Chondrocyte (in vitro differentiated cells): ENCODE results near the gene COMMD1. TPM values are rescaled to one million over a fixed set of nuclear protein-coding genes. Genes with fewer than 3 reads are reported as not detected.

Source experiments
- DNase-seq: peaks from one replicate; pipeline ENCODE4 v3.0.0; 2021; ENCODE audit warnings: mixed read lengths, low spot score
- H3K27ac Mint-ChIP-seq: one replicate; pipeline ENCODE4 v1.8.0; 2021; ENCODE audit warnings: mild to moderate bottlenecking, moderate library complexity, mixed read lengths; ENCODE audit not compliant: unreplicated experiment
- H3K27me3 Mint-ChIP-seq: 2 replicates; pipeline ENCODE4 v1.8.0; 2021; ENCODE audit warnings: low read depth, mixed read lengths
- H3K36me3 Mint-ChIP-seq: 2 replicates; pipeline ENCODE4 v1.8.0; 2021; ENCODE audit warnings: low read depth, mixed read lengths
- H3K4me1 Mint-ChIP-seq: 2 replicates; pipeline ENCODE4 v1.8.0; 2021; ENCODE audit warnings: low read depth, mild to moderate bottlenecking, mixed read lengths
- H3K4me3 Mint-ChIP-seq: one replicate; pipeline ENCODE4 v1.8.0; 2021; ENCODE audit warnings: mild to moderate bottlenecking, moderate library complexity, mixed read lengths; ENCODE audit not compliant: unreplicated experiment
- H3K9me3 Mint-ChIP-seq: 2 replicates; pipeline ENCODE4 v1.8.0; 2021; ENCODE audit warnings: low read depth, mixed read lengths
- total RNA-seq: library from RNA; stranded (reverse); gene quantifications from 3 replicates; pipeline ENCODE4 v1.2.1, GENCODE V29; 2021
- TF ChIP-seq, protein P1 (sequence below): fragments of 200-600 bp; sonication (generic); IDR thresholded peaks from 2 replicates; pipeline ENCODE4 v1.5.0; 2021; ENCODE audit warnings: antibody characterized with exemption, mild to moderate bottlenecking, moderate library complexity

Gene COMMD1
- total RNA-seq, 1 donor from 2014 or later: 37.0 TPM

DNA sequence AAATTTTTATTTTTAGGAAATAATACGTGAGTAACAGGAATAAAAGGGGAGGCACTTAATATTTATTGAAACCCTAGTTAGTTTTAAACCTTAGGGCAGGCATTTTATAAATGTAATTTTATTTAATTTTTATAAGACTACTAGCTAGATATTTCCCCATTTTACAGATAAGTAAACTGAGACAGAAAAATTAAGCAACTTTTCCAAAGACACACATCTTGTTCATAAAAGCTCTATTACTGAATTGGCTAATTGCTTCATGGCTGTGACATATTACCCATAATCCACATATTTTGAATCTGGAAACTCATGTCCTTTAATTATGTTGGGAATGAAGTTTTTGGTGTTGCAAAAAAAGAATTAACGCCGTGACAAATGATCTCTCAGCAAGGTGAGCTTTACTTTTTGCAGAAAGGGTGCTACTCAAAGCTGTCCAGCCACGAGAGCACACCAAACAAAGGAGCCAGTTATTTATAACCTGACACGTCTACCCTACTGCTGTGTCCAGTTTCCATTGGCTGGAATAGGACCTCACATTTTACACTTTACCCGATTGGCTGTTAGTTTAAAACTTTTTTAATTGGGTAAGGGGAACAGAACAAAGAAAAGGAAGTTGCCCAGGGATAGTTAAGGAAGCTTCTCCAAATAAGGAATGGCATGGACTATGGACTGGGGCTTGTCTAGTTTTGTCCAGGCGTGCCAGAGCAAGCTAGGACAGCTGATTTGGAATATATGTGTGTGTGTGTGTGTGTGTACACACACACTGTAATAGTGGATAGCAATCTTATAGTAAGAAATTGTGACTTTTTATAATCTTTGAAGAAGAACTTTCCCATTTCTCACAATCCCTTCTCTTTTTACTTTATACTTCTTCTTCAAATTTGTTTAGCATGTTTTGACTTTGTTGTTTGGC lies 54.2 kb downstream of the COMMD1 start:
- Mint-ChIP-seq H3K9me3 (peaks cover 14% of the 10 kb centered on the region), H3K36me3 (peaks cover 2% of the 10 kb centered on the region), H3K4me3 (no peak overlapping the region), H3K4me1 (peaks cover 29% of the 10 kb centered on the region), H3K27me3 (no peaks in the 10 kb centered on the region), H3K27ac (peak overlapping the region; percentile 8)
- TF ChIP-seq, protein P1, sequence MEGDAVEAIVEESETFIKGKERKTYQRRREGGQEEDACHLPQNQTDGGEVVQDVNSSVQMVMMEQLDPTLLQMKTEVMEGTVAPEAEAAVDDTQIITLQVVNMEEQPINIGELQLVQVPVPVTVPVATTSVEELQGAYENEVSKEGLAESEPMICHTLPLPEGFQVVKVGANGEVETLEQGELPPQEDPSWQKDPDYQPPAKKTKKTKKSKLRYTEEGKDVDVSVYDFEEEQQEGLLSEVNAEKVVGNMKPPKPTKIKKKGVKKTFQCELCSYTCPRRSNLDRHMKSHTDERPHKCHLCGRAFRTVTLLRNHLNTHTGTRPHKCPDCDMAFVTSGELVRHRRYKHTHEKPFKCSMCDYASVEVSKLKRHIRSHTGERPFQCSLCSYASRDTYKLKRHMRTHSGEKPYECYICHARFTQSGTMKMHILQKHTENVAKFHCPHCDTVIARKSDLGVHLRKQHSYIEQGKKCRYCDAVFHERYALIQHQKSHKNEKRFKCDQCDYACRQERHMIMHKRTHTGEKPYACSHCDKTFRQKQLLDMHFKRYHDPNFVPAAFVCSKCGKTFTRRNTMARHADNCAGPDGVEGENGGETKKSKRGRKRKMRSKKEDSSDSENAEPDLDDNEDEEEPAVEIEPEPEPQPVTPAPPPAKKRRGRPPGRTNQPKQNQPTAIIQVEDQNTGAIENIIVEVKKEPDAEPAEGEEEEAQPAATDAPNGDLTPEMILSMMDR: no peak
- no peak for DNase-seq

DNA sequence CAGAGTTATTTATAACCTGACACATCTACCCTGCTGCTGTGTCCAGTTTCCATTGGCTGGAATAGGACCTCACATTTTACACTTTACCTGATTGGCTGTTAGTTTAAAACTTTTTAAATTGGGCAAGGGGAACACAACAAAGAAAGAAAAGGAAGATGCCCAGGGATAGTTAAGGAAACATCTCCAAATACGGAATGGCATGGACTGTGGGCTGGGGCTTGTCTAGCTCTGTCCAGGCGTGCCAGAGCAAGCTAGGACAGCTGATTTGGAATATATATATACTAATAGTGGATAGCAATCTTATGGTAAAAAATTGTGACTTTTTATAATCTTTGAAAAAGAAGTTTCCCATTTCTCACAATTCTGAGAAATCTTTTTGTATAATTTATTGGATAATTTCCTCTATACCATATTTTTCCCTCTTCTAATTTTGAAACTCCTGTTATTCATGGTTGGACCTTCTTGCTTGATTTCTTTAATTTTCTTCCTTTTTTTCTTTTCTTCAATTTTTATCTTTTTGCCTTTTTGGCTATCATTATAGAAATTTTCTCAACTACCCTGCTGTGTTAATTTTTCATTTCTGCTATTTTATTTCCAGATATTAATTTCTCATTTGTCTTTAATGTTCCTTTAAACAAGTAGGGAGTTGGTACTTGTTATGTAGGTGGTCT lies 55.9 kb downstream of the COMMD1 start:
- DNase-seq: no peak
- H3K4me1 Mint-ChIP-seq: peaks cover 29% of the 10 kb centered on the region
- H3K4me3 Mint-ChIP-seq: no peak overlapping the region
- H3K36me3 Mint-ChIP-seq: peaks cover 2% of the 10 kb centered on the region
- H3K27me3 Mint-ChIP-seq: no peaks in the 10 kb centered on the region
- no peak overlapping the region for H3K27ac Mint-ChIP-seq
- peaks cover 14% of the 10 kb centered on the region for H3K9me3 Mint-ChIP-seq
- TF ChIP-seq, protein P1: no peak

DNA sequence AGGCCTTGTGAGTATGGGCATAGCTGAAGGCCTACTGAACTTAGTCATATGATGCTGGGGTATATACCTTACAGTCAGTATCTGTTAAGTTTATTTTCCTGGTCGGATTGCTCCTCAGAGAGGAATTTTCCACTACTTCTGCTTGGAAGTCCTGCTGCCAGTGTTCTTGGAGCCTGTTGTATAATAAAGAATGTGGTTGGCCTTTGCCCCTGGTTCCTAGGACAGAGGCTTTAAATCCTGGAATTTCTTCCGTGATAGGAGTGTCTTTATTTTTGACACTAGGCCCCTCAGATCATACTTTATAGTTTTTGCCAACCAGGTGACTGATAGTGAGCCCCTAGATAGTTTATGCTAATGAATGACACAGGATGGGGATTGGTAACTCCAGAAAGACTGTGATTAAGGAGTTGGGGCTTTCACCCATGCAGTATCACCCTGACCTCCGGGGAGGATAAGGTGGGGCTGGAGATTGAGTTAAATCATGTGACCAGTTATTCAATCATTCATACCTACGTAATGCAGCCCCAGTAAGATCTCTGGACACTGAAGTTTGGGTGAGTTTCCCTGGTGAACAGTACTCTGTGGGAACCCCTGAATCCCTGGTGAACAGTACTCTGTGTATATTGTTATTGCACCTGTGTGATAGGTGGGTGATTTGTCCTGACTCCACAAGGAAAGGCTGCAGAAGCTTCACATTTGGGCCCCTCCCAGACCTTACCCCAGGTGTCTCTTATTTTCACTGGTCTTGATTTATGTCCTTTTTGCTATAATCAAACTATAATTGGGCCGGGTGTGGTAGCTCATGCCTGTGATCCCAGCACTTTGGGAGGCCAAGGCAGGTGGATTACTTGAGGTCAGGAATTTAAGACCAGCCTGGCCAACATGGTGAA lies 56.9 kb downstream of the COMMD1 start:
- no peak for DNase-seq
- no peaks in the 10 kb centered on the region for H3K27me3 Mint-ChIP-seq
- H3K4me1 Mint-ChIP-seq: peaks cover 36% of the 10 kb centered on the region
- peak overlapping the region; percentile 20 for H3K27ac Mint-ChIP-seq
- H3K9me3 Mint-ChIP-seq: peaks cover 14% of the 10 kb centered on the region
- TF ChIP-seq, protein P1: no peak
- H3K36me3 Mint-ChIP-seq: peaks cover 2% of the 10 kb centered on the region
- no peak overlapping the region for H3K4me3 Mint-ChIP-seq

DNA sequence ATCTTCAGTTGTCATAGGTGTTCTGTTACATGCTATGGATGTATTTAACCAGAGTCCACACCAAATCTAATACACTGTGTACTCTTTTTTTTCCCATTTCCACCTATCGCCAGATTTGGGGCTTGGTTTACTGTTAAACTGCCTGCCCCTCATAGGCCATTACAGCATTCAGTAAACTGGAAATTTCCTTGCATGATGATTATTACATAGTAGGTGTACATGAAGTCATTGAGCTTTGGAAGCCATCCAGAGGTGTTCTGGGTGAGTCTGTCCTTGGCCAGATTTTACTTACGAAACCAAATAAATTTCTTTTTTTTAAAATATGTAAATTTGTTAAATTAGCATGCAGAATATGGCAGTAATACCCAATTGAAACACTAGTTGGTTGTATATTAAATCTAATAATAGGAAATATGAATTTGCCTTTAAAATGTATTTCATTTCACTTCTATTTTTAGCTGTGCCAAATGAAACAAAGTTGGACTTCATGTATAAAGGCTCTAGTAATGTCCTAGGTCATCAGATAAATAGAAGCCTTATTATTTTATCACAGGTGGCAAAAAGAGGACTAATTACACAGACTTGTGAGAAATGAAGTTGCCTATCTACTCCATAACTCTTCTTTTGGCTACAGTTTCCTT lies 60.7 kb downstream of the COMMD1 start:
- Mint-ChIP-seq H3K4me3 (no peak overlapping the region), H3K9me3 (peaks cover 4% of the 10 kb centered on the region), H3K4me1 (peaks cover 29% of the 10 kb centered on the region), H3K27ac (no peak overlapping the region), H3K27me3 (no peaks in the 10 kb centered on the region), H3K36me3 (no peaks in the 10 kb centered on the region)
- TF ChIP-seq, protein P1: peak; percentile 8
- no peak for DNase-seq
